Astrocyte (in vitro differentiated cells and primary cell): ENCODE data around the gene EFNB2. TPM values are rescaled to one million over a fixed set of nuclear protein-coding genes. Genes with fewer than 3 reads are reported as not detected.

Experiments
- DNase-seq: peaks from one replicate; pipeline ENCODE4 v3.0.0-alpha.2; 2010; ENCODE audit warnings: low read depth
- FAIRE-seq: peaks from 2 replicates; lab custom pipeline; 2011; peaks lifted over from hg19 to GRCh38; lab: Jason Lieb, UNC
- H2AFZ ChIP-seq: 2 replicates; pipeline ENCODE4 v1.6.0; 2012; ENCODE audit warnings: low read depth, low read length, inconsistent platforms
- H3K27ac ChIP-seq: 2 replicates; pipeline ENCODE4 v1.5.1; 2011; ENCODE audit warnings: low read depth, low read length, inconsistent platforms
- H3K27me3 ChIP-seq: 2 replicates; pipeline ENCODE4 v1.6.0; 2011; ENCODE audit warnings: low read length, inconsistent platforms; ENCODE audit not compliant: insufficient read depth
- H3K36me3 ChIP-seq: 2 replicates; pipeline ENCODE4 v1.5.1; 2011; ENCODE audit warnings: low read length, inconsistent platforms; ENCODE audit not compliant: insufficient read depth
- H3K4me1 ChIP-seq: 2 replicates; pipeline ENCODE4 v1.5.1; 2011; ENCODE audit warnings: low read length, inconsistent platforms; ENCODE audit not compliant: insufficient read depth
- H3K4me2 ChIP-seq: 2 replicates; pipeline ENCODE4 v1.6.0; 2012; ENCODE audit warnings: low read length, inconsistent platforms
- H3K4me3 ChIP-seq: 2 replicates; pipeline ENCODE4 v1.5.1; 2011; ENCODE audit warnings: low read depth, mild to moderate bottlenecking, low read length, inconsistent platforms; ENCODE audit not compliant: insufficient read depth
- H3K79me2 ChIP-seq: 2 replicates; pipeline ENCODE4 v1.6.0; 2012; ENCODE audit warnings: mild to moderate bottlenecking, low read length, inconsistent platforms; ENCODE audit not compliant: insufficient read depth
- H3K9ac ChIP-seq: 2 replicates; pipeline ENCODE4 v1.6.0; 2012; ENCODE audit warnings: mild to moderate bottlenecking, low read length, inconsistent platforms
- H3K9me3 ChIP-seq: 2 replicates; pipeline ENCODE4 v1.5.1; 2012; ENCODE audit warnings: low read depth, mild to moderate bottlenecking, low read length, inconsistent platforms; ENCODE audit not compliant: insufficient read depth
- H4K20me1 ChIP-seq: 2 replicates; pipeline ENCODE4 v1.6.0; 2012; ENCODE audit warnings: low read length, inconsistent platforms; ENCODE audit not compliant: insufficient read depth
- H3K27ac Mint-ChIP-seq: one replicate; pipeline ENCODE4 v1.8.0; 2021; ENCODE audit warnings: mild to moderate bottlenecking, mixed read lengths; ENCODE audit not compliant: unreplicated experiment
- H3K27me3 Mint-ChIP-seq: one replicate; pipeline ENCODE4 v1.8.0; 2021; ENCODE audit warnings: low read depth, mixed read lengths; ENCODE audit not compliant: unreplicated experiment
- H3K36me3 Mint-ChIP-seq: one replicate; pipeline ENCODE4 v1.8.0; 2021; ENCODE audit warnings: low read depth, mixed read lengths; ENCODE audit not compliant: unreplicated experiment
- H3K4me1 Mint-ChIP-seq: one replicate; pipeline ENCODE4 v1.8.0; 2021; ENCODE audit warnings: low read depth, mixed read lengths; ENCODE audit not compliant: unreplicated experiment
- H3K4me3 Mint-ChIP-seq: one replicate; pipeline ENCODE4 v1.8.0; 2021; ENCODE audit warnings: mild to moderate bottlenecking, moderate library complexity, mixed read lengths; ENCODE audit not compliant: unreplicated experiment
- H3K9me3 Mint-ChIP-seq: one replicate; pipeline ENCODE4 v1.8.0; 2021; ENCODE audit warnings: mild to moderate bottlenecking, mixed read lengths; ENCODE audit not compliant: unreplicated experiment
- CTCF ChIP-seq: IDR thresholded peaks from 2 replicates; pipeline ENCODE4 v1.5.1; 2011; ENCODE audit warnings: low read depth, mild to moderate bottlenecking, inconsistent platforms, low read length, moderate library complexity; ENCODE audit not compliant: insufficient read depth
- EZH2 ChIP-seq: IDR thresholded peaks from 2 replicates; pipeline ENCODE4 v1.6.1; 2012; ENCODE audit warnings: mild to moderate bottlenecking, low read length, inconsistent platforms; ENCODE audit not compliant: insufficient read depth
- total RNA-seq: library from RNA; stranded (reverse); gene quantifications from 2 replicates; pipeline ENCODE4 v1.2.1, GENCODE V29; 2021

The EFNB2 gene
- total RNA-seq, 1 donor from 2014 or later: 93.2 TPM

DNA sequence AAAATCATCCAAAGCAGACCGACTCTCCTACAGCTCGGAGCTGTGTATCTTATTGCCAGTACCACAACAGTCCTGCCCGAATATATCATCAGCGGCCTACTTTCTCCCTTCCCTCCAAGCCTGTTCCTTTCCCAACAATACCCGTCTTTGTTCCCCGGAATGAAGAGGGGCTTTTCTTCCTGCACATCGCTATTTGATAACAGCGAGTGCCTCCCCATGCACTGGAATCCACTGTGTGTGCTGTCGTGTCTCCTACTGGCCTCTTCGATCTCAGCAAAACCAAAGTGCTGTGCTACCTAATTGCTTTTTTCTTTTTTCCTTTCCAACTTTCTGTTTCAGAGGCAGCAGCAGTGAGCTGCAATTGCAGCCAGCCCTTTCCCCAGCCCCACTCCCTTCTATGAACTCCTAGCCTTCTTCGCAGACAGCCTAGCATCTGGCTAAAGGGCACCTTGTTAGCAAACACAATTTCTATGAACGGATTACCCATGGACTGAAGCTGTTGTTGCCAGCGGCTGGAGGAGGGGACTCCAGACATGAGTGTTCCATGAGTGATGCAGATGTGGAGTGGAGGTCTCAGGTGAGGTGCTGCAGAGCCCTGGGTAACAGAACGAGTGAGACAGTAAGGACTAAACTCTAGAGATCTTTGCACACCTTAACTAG lies 43.4 kb downstream of the EFNB2 start:
- H3K4me1 Mint-ChIP-seq: peaks cover 16% of the 10 kb centered on the region

DNA sequence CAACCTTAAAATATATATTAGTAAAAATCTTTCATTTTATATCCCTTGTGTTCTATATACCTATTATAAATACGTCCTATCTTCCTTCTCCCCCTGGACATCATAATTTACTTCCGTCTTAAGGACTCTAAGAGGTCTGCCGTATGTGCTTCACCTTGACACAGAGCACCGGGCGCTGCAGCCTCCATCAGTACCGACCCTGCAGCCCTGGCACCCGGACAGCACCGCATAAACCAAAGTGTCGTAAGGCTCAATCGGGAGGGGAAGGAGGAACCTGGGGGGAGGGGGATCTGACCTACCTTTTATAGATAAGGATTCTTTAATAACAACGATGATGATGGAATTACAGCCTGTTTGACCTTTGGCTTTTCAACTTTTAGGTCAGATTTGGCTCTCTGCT lies 44.0 kb downstream of the EFNB2 start:
- H3K27me3 Mint-ChIP-seq: no peaks in the 10 kb centered on the region
- TF ChIP-seq EZH2: no peak
- TF ChIP-seq CTCF: no peak
- no peak overlapping the region for H3K27ac Mint-ChIP-seq
- Histone ChIP-seq H3K27me3 (no peaks in the 10 kb centered on the region), H4K20me1 (peaks cover 36% of the 10 kb centered on the region), H3K79me2 (peaks cover 50% of the 10 kb centered on the region), H3K9ac (no peak overlapping the region), H3K27ac (no peak overlapping the region), H3K4me2 (no peak overlapping the region), H3K4me3 (no peak overlapping the region), H2AFZ (no peak overlapping the region), H3K9me3 (no peaks in the 10 kb centered on the region), H3K4me1 (no peaks in the 10 kb centered on the region), H3K36me3 (peaks cover 47% of the 10 kb centered on the region)
- no peak for FAIRE-seq
- H3K4me3 Mint-ChIP-seq: no peak overlapping the region
- no peak for DNase-seq
- peaks cover 26% of the 10 kb centered on the region for H3K36me3 Mint-ChIP-seq
- peaks cover 11% of the 10 kb centered on the region for H3K4me1 Mint-ChIP-seq
- no peaks in the 10 kb centered on the region for H3K9me3 Mint-ChIP-seq

More for the DNA sequence above, 43.4 kb downstream of the EFNB2 start:
- Histone ChIP-seq H3K27ac (no peak overlapping the region), H3K9me3 (no peaks in the 10 kb centered on the region), H2AFZ (no peak overlapping the region), H3K4me1 (no peaks in the 10 kb centered on the region), H3K4me3 (no peak overlapping the region), H3K4me2 (no peak overlapping the region), H4K20me1 (peaks cover 39% of the 10 kb centered on the region), H3K27me3 (no peaks in the 10 kb centered on the region), H3K79me2 (peaks cover 56% of the 10 kb centered on the region), H3K36me3 (peaks cover 47% of the 10 kb centered on the region), H3K9ac (no peak overlapping the region)
- H3K27me3 Mint-ChIP-seq: no peaks in the 10 kb centered on the region
- H3K27ac Mint-ChIP-seq: no peak overlapping the region
- no peaks in the 10 kb centered on the region for H3K9me3 Mint-ChIP-seq
- no peak for DNase-seq
- peaks cover 26% of the 10 kb centered on the region for H3K36me3 Mint-ChIP-seq
- no peak for FAIRE-seq
- TF ChIP-seq CTCF: no peak
- no peak for TF ChIP-seq EZH2
- H3K4me3 Mint-ChIP-seq: no peak overlapping the region
